Stimulated activated naive CD8-positive, alpha-beta T cell treated with anti-CD3 and anti-CD28 coated beads, Interleukin-15, Interleukin-2, amounts not matched to agents 100 ng/mL and 50 ng/mL, for 24 hours (primary cell): ENCODE data around the gene LEMD1.
"Not testable (repeated sequence)": the region's sequence is repeated elsewhere in the genome, so short reads cannot be mapped to it uniquely, and the experiment has no call there.

Experiments used
- H3K27ac Mint-ChIP-seq: one replicate; pipeline ENCODE4 v1.8.0; 2021; ENCODE audit warnings: mild to moderate bottlenecking, mixed read lengths
- H3K27me3 Mint-ChIP-seq: one replicate; pipeline ENCODE4 v1.8.0; 2021; ENCODE audit warnings: mixed read lengths
- H3K36me3 Mint-ChIP-seq: one replicate; pipeline ENCODE4 v1.8.0; 2021; ENCODE audit warnings: low read depth, mixed read lengths
- H3K4me1 Mint-ChIP-seq: one replicate; pipeline ENCODE4 v1.8.0; 2021; ENCODE audit warnings: low read depth, mixed read lengths
- H3K4me3 Mint-ChIP-seq: one replicate; pipeline ENCODE4 v1.8.0; 2021; ENCODE audit warnings: mild to moderate bottlenecking, mixed read lengths
- H3K9me3 Mint-ChIP-seq: one replicate; pipeline ENCODE4 v1.8.0; 2021; ENCODE audit warnings: mixed read lengths

The LEMD1 gene

GRCh38 chr1:205368478-205368877, 53.4 kb downstream of the LEMD1 start:
- H3K9me3 Mint-ChIP-seq = no peaks in the 10 kb centered on the region
- H3K27me3 Mint-ChIP-seq = peaks cover 4% of the 10 kb centered on the region
- H3K36me3 Mint-ChIP-seq = no peaks in the 10 kb centered on the region
- H3K4me1 Mint-ChIP-seq = no peaks in the 10 kb centered on the region
- H3K27ac Mint-ChIP-seq = no peak overlapping the region
- no peak overlapping the region for H3K4me3 Mint-ChIP-seq

GRCh38 chr1:205365945-205366463, 55.9 kb downstream of the LEMD1 start:
- no peaks in the 10 kb centered on the region for H3K9me3 Mint-ChIP-seq

GRCh38 chr1:205365086-205365485, 56.8 kb downstream of the LEMD1 start:
- H3K4me3 Mint-ChIP-seq, H3K4me1 Mint-ChIP-seq, H3K27me3 Mint-ChIP-seq, H3K36me3 Mint-ChIP-seq, H3K9me3 Mint-ChIP-seq, H3K27ac Mint-ChIP-seq: not testable (repeated sequence)

More at GRCh38 chr1:205365945-205366463, 55.9 kb downstream of the LEMD1 start:
- Mint-ChIP-seq H3K4me3 (no peak overlapping the region), H3K4me1 (no peaks in the 10 kb centered on the region), H3K27ac (no peak overlapping the region), H3K27me3 (no peaks in the 10 kb centered on the region), H3K36me3 (no peaks in the 10 kb centered on the region)

GRCh38 chr1:205360891-205361290, 61.0 kb downstream of the LEMD1 start:
- H3K4me3 Mint-ChIP-seq = no peak overlapping the region
- H3K27me3 Mint-ChIP-seq = peaks cover 21% of the 10 kb centered on the region
- no peaks in the 10 kb centered on the region for H3K36me3 Mint-ChIP-seq
- H3K27ac Mint-ChIP-seq = no peak overlapping the region
- no peaks in the 10 kb centered on the region for H3K4me1 Mint-ChIP-seq
- no peaks in the 10 kb centered on the region for H3K9me3 Mint-ChIP-seq

- Mint-ChIP-seq H3K4me1 (no peaks in the 10 kb centered on the region), H3K27me3 (peaks cover 21% of the 10 kb centered on the region), H3K36me3 (no peaks in the 10 kb centered on the region), H3K27ac (no peak overlapping the region), H3K9me3 (no peaks in the 10 kb centered on the region), H3K4me3 (no peak overlapping the region)
Observed at GRCh38 chr1:205359771-205360565, 61.9 kb downstream of the LEMD1 start.

- Mint-ChIP-seq H3K27ac (no peak overlapping the region), H3K27me3 (peaks cover 21% of the 10 kb centered on the region), H3K4me1 (no peaks in the 10 kb centered on the region), H3K9me3 (no peaks in the 10 kb centered on the region), H3K36me3 (no peaks in the 10 kb centered on the region), H3K4me3 (no peak overlapping the region)
Observed at GRCh38 chr1:205358579-205358978, 63.3 kb downstream of the LEMD1 start.

DNA sequence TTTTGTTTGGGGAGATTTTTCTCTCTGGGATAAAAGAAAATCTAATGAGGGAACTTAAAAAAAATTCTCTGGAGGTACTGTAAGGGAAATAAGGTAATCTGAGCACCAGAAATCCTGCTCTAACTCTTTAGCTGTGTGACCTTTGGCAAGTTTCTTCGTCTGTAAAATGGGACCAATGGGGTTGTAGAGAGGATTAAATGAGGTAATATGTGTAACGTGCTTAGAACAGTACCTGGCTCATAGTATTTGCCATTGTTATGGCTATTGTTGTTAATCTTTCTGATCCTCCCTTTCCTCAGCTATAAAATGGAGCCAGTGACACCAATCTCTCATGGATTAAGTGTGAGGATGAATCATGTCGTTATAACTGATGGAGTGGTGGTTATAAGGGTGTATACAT, 64.3 kb downstream of the LEMD1 start:
- no peak overlapping the region for H3K4me3 Mint-ChIP-seq
- no peaks in the 10 kb centered on the region for H3K36me3 Mint-ChIP-seq
- H3K27me3 Mint-ChIP-seq = peaks cover 21% of the 10 kb centered on the region
- H3K4me1 Mint-ChIP-seq = no peaks in the 10 kb centered on the region
- H3K27ac Mint-ChIP-seq = no peak overlapping the region
- H3K9me3 Mint-ChIP-seq = no peaks in the 10 kb centered on the region

DNA sequence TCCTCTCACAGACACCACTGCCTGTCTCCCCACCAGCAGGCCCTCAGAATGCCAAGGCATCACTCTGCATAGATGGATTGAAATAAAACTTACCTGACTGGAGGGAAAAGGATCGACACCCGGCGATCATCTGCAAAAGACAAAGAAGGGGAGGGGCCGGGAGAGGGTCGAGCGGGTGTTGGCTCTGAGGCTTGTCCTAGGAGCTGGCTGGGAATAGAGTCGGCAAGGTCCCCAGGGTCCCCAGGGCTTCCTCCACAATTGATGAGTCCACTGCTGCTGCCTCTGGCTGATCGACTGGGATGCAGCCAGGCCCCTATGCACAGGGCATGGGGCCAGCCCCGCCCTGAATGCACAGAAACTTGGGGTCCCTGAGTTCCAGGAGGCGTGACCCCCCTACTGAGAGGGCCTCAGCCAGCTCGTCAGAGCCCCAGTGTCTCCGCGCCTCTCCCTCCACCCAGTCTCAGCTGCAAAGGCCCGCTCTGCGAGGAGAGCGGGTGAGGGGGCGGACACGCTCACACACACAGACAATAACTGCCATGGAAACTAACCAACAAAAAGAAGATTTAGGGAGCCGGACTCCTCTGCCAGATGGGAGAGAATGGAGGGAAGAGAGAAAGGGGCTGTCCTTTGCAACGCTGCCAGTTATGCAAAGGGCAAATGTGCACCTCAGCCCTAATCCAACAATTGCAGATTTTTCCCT, 65.3 kb downstream of the LEMD1 start, which contains the start of gene KLHDC8A:
KLHDC8A (minus strand) TSS at position 483 of the 700 bp plus-strand sequence. CDS start 13,318 bp downstream, outside the sequence.
- Mint-ChIP-seq H3K27me3 (peaks cover 21% of the 10 kb centered on the region), H3K4me1 (no peaks in the 10 kb centered on the region), H3K27ac (no peak within 1 kb of the TSS), H3K4me3 (no peak within 1 kb of the TSS), H3K9me3 (no peaks in the 10 kb centered on the region), H3K36me3 (no peaks in the 10 kb centered on the region)

DNA sequence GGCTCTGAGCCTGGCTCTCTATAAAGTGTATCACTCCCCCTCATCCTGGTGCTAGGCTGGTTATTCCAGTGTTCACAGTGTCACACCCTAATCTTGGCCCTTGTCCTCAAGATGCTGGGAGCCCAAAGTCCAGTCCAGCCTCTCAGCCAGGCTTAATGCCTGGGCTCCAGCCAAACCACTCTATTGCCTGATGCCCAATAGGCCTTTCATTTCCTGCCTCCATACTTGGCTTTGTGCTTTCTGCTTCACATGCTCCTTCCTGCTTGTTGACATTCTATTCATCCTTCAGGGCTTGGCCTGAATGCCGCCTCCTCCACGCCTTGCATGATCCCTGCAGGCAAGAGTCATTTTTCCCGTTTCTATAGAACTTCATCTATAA, 66.8 kb downstream of the LEMD1 start:
- Mint-ChIP-seq H3K9me3 (no peaks in the 10 kb centered on the region), H3K27me3 (peaks cover 21% of the 10 kb centered on the region), H3K4me3 (no peak overlapping the region), H3K36me3 (no peaks in the 10 kb centered on the region), H3K27ac (no peak overlapping the region), H3K4me1 (no peaks in the 10 kb centered on the region)

DNA sequence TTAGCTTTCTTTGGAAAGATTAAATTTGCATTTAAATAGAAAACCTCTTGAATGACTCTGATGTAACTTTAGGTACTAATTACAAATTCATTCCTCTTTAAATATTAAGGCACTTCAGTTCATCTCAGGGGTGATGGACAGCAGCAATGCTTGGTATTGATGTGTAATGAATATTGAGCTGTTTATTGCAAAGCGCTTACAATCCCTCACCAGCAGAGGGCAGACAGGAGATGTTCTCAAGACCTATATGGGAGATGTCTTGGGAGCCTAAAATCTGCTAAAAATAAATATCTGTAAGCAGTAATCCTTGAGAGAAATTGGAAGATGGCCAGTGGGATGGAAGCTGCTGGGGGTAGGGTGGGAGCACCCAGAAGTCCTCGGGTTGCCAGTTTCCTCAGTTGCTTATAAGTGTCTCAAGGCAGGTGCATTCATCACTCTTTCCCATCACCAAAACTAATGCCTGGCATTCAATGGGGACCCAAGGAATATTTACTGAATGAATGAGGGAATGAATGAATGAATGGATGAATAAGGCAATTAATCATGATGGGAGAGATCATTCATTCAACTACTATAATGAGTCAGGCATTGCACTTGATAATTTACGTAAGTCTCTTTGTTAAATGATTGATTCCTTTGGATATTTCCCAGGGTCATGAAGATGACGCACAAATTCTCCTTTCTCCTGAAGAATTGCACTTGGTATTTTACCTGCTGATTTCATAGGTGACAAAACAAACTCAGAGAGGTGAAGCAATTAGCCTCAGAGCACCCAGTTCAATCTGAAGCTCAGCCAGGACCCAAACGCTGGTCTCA, 67.4 kb downstream of the LEMD1 start:
- Mint-ChIP-seq H3K4me1 (no peaks in the 10 kb centered on the region), H3K36me3 (no peaks in the 10 kb centered on the region), H3K27ac (no peak overlapping the region), H3K27me3 (peaks cover 18% of the 10 kb centered on the region), H3K4me3 (no peak overlapping the region), H3K9me3 (no peaks in the 10 kb centered on the region)

GRCh38 chr1:205353612-205354011, 68.2 kb downstream of the LEMD1 start:
- Mint-ChIP-seq H3K9me3 (no peaks in the 10 kb centered on the region), H3K4me1 (peaks cover 3% of the 10 kb centered on the region), H3K27me3 (peaks cover 19% of the 10 kb centered on the region), H3K36me3 (no peaks in the 10 kb centered on the region), H3K4me3 (no peak overlapping the region), H3K27ac (no peak overlapping the region)

DNA sequence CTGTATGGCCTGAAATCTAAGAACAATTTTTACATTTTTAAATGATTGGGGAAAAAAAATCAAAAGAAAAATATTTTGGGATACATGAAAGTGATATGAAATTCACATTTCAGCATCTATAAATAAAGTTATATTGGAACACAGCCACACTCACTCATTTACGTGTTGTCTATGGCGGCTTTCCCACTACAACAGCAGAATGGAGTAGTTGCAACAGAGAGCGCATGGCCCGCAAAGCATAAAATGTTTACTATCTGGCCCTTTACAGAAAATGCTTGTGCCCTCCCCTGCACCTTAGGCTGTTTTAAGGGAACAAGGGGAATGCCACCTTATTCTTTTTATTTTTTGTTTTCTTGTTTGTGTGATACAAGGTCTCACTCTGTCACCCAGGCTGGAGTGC, 68.7 kb downstream of the LEMD1 start:
- Mint-ChIP-seq H3K27me3 (peaks cover 17% of the 10 kb centered on the region), H3K27ac (no peak overlapping the region), H3K4me3 (no peak overlapping the region), H3K4me1 (peaks cover 5% of the 10 kb centered on the region), H3K9me3 (no peaks in the 10 kb centered on the region), H3K36me3 (no peaks in the 10 kb centered on the region)

DNA sequence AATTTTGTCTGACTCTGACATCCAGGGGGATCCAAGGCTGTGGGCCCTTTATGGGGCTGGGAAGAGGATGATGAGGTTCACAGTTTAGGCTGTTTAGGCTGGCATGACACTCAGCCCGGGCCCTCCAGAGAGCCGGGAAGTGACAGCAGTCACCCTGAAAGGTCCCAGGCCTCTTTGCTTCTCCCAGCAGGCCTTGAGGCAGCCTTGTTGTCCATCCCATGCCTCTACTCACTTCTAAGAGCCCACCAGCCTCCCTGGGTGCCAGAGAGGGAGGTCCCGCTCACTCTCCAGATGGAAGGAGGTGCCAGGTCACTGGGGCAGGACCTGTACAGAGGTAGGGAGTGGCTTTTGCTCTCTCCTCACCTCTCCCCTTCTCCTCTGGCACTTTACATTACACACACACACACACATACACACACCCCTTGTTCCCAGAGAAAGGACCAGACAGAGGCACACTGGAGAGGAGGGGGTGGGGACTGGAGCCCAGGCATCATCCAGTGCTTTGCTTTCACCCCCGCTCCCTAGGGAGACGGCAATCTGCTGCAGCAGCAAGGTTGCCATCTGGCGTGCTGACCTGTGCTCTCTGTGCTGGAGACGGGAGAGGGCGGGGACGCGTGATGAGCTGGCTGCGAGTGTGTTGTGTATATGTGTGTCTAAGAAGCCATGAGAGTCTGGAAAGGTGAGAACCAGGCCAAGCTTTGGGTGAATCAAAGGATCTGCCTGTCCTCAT, 69.7 kb downstream of the LEMD1 start:
- H3K27me3 Mint-ChIP-seq = peaks cover 12% of the 10 kb centered on the region

GRCh38 chr1:205350691-205351141, 71.1 kb downstream of the LEMD1 start:
- Mint-ChIP-seq H3K4me3 (no peak overlapping the region), H3K27ac (no peak overlapping the region), H3K36me3 (no peaks in the 10 kb centered on the region), H3K9me3 (no peaks in the 10 kb centered on the region), H3K27me3 (peaks cover 17% of the 10 kb centered on the region), H3K4me1 (peaks cover 5% of the 10 kb centered on the region)

More for the DNA sequence above, 69.7 kb downstream of the LEMD1 start:
- Mint-ChIP-seq H3K4me1 (peaks cover 5% of the 10 kb centered on the region), H3K27ac (no peak overlapping the region), H3K9me3 (no peaks in the 10 kb centered on the region), H3K4me3 (no peak overlapping the region), H3K36me3 (no peaks in the 10 kb centered on the region)
